Measurements from ENCODE around the gene LRRC32.

DNA sequence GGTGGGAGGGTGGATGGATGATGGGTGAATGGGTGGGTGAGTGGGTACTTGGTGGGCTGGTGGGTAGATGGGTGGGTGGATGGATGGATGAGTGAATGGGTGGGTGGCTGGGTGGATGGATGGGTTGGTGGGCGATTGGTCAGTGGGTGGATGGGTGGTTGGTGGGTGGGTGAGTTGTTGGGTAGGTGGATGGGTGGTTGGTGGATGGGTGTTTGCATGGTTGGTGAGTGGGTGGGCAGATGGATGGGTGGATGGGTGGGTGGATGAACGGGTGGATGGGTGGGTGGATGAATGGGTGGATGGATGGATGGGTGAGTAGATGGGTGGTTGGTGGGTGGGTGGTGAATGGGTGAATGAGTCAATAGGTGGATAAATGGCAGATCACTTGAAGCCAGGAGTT lies 43.0 kb upstream of the LRRC32 start:
- TF ChIP-seq, protein P1, sequence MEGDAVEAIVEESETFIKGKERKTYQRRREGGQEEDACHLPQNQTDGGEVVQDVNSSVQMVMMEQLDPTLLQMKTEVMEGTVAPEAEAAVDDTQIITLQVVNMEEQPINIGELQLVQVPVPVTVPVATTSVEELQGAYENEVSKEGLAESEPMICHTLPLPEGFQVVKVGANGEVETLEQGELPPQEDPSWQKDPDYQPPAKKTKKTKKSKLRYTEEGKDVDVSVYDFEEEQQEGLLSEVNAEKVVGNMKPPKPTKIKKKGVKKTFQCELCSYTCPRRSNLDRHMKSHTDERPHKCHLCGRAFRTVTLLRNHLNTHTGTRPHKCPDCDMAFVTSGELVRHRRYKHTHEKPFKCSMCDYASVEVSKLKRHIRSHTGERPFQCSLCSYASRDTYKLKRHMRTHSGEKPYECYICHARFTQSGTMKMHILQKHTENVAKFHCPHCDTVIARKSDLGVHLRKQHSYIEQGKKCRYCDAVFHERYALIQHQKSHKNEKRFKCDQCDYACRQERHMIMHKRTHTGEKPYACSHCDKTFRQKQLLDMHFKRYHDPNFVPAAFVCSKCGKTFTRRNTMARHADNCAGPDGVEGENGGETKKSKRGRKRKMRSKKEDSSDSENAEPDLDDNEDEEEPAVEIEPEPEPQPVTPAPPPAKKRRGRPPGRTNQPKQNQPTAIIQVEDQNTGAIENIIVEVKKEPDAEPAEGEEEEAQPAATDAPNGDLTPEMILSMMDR (IDR thresholded peaks at IDR 0.05; ENCODE audit: poor library complexity, severe bottlenecking), result no peak
- no peak for TF ChIP-seq MXI1 (conservative IDR thresholded peaks at IDR 0.05; ENCODE audit: poor library complexity, severe bottlenecking)
- TF ChIP-seq EZH2 (IDR thresholded peaks at IDR 0.05; ENCODE audit: borderline replicate concordance, insufficient read depth, low read length, poor library complexity, severe bottlenecking), result no peak
- TF ChIP-seq EP300 (conservative IDR thresholded peaks at IDR 0.05; ENCODE audit: poor library complexity, severe bottlenecking), result no peak
- TF ChIP-seq POLR2AphosphoS5 (IDR thresholded peaks at IDR 0.05), result no peak
- no peak for TF ChIP-seq TAF1 (IDR thresholded peaks at IDR 0.05; ENCODE audit: low read depth)
- no peak for TF ChIP-seq RAD21 (conservative IDR thresholded peaks at IDR 0.05)
- TF ChIP-seq, protein P2, sequence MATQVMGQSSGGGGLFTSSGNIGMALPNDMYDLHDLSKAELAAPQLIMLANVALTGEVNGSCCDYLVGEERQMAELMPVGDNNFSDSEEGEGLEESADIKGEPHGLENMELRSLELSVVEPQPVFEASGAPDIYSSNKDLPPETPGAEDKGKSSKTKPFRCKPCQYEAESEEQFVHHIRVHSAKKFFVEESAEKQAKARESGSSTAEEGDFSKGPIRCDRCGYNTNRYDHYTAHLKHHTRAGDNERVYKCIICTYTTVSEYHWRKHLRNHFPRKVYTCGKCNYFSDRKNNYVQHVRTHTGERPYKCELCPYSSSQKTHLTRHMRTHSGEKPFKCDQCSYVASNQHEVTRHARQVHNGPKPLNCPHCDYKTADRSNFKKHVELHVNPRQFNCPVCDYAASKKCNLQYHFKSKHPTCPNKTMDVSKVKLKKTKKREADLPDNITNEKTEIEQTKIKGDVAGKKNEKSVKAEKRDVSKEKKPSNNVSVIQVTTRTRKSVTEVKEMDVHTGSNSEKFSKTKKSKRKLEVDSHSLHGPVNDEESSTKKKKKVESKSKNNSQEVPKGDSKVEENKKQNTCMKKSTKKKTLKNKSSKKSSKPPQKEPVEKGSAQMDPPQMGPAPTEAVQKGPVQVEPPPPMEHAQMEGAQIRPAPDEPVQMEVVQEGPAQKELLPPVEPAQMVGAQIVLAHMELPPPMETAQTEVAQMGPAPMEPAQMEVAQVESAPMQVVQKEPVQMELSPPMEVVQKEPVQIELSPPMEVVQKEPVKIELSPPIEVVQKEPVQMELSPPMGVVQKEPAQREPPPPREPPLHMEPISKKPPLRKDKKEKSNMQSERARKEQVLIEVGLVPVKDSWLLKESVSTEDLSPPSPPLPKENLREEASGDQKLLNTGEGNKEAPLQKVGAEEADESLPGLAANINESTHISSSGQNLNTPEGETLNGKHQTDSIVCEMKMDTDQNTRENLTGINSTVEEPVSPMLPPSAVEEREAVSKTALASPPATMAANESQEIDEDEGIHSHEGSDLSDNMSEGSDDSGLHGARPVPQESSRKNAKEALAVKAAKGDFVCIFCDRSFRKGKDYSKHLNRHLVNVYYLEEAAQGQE (IDR thresholded peaks at IDR 0.05; ENCODE audit: borderline replicate concordance), result no peak
- TF ChIP-seq SMC3 (conservative IDR thresholded peaks at IDR 0.05; ENCODE audit: poor library complexity), result no peak

Measured in neural cell (in vitro differentiated cells).